HEK293 (cell line): ENCODE measurements around the gene CENATAC.

ENCODE experiments used
- CTCF ChIA-PET: fragments of 350-600 bp; formaldehyde crosslinking; extraction: SDS; loops from one replicate; lab custom pipeline; 2021; ENCODE audit warnings: antibody characterized with exemption; lab: Yijun Ruan, JAX
- POLR2A ChIA-PET: fragments of 300-600 bp; formaldehyde crosslinking; extraction: SDS; loops from one replicate; lab custom pipeline; 2020; ENCODE audit warnings: antibody characterized with exemption, inconsistent platforms; lab: Yijun Ruan, JAX
- H3K27ac ChIP-seq: fragments of 200-500 bp; sonication (Bioruptor generic); 2 replicates; pipeline ENCODE4 v1.5.1; 2014; ENCODE audit warnings: low read depth, low read length, control low read depth, inconsistent platforms; ENCODE audit errors: extremely low read depth
- H3K36me3 ChIP-seq, 2 experiments: fragments of 200-500 bp in 1 of 2; sonication (Bioruptor generic) in 1 of 2; 1 replicate in 1 of 2; 2 replicates in 1 of 2; pipeline ENCODE4 v1.5.1; 2014 to 2017; ENCODE audit warnings: inconsistent platforms in 2 of 2, low read length in 2 of 2; ENCODE audit not compliant: control insufficient read depth in 2 of 2, insufficient read depth in 1 of 2
- H3K4me1 ChIP-seq: fragments of 200-500 bp; sonication (Bioruptor generic); 2 replicates; pipeline ENCODE4 v1.5.1; 2014; ENCODE audit warnings: mild to moderate bottlenecking, low read length, inconsistent platforms; ENCODE audit not compliant: control insufficient read depth, insufficient read depth
- H3K4me3 ChIP-seq: 2 replicates; pipeline ENCODE4 v1.5.1; 2011; ENCODE audit warnings: low read depth, mild to moderate bottlenecking, control low read depth, low read length, moderate library complexity
- H3K9me3 ChIP-seq: fragments of 200-500 bp; sonication (Bioruptor generic); 2 replicates; pipeline ENCODE4 v1.5.1; 2014; ENCODE audit warnings: low read depth, low read length, inconsistent platforms; ENCODE audit not compliant: control insufficient read depth, insufficient read depth
- BCL11A ChIP-seq: fragments of 450-650 bp; formaldehyde crosslinking; IDR thresholded peaks from 2 replicates; pipeline ENCODE4 v1.5.1; 2016; ENCODE audit warnings: low read depth, missing biosample characterization, missing genetic modification characterization
- PATZ1 ChIP-seq: fragments of 450-650 bp; formaldehyde crosslinking; IDR thresholded peaks from 2 replicates; pipeline ENCODE4 v1.5.1; 2016; ENCODE audit warnings: missing biosample characterization, missing genetic modification characterization
- YY2 ChIP-seq: fragments of 450-650 bp; formaldehyde crosslinking; IDR thresholded peaks from 2 replicates; pipeline ENCODE4 v1.5.1; 2016; ENCODE audit warnings: missing biosample characterization, missing genetic modification characterization
- ZBTB21 ChIP-seq: fragments of 450-650 bp; formaldehyde crosslinking; IDR thresholded peaks from 2 replicates; pipeline ENCODE4 v1.5.1; 2017; ENCODE audit warnings: missing biosample characterization, missing genetic modification characterization
- ZBTB49 ChIP-seq: fragments of 450-650 bp; formaldehyde crosslinking; IDR thresholded peaks from 2 replicates; pipeline ENCODE4 v1.5.1; 2016; ENCODE audit warnings: missing biosample characterization, missing genetic modification characterization, low read depth
- ZNF23 ChIP-seq: fragments of 450-650 bp; formaldehyde crosslinking; IDR thresholded peaks from 2 replicates; pipeline ENCODE4 v1.5.1; 2016; ENCODE audit warnings: missing biosample characterization, missing genetic modification characterization, borderline replicate concordance
- ZNF266 ChIP-seq: fragments of 450-650 bp; formaldehyde crosslinking; IDR thresholded peaks from 2 replicates; pipeline ENCODE4 v1.5.1; 2016; ENCODE audit warnings: missing biosample characterization, missing genetic modification characterization, low read depth
- ZNF274 ChIP-seq, 2 experiments: fragments of 200-500 bp in 1 of 2; fragments of 450-650 bp in 1 of 2; sonication (Bioruptor generic) in 1 of 2; formaldehyde crosslinking in 1 of 2; IDR thresholded peaks; 2 replicates each; pipeline versions ENCODE4 v1.5.1 to v1.6.1; 2014 to 2016; ENCODE audit warnings: borderline replicate concordance in 1 of 2, inconsistent platforms in 1 of 2, low read length in 1 of 2, missing biosample characterization in 1 of 2, missing genetic modification characterization in 1 of 2
- ZNF561 ChIP-seq: fragments of 450-650 bp; IDR thresholded peaks from 2 replicates; pipeline ENCODE4 v1.5.1; 2018; ENCODE audit warnings: missing biosample characterization, missing genetic modification characterization, borderline replicate concordance
- ZNF629 ChIP-seq: fragments of 450-650 bp; formaldehyde crosslinking; IDR thresholded peaks from 2 replicates; pipeline ENCODE4 v1.5.1; 2017; ENCODE audit warnings: missing biosample characterization, missing genetic modification characterization
- ZNF654 ChIP-seq: fragments of 450-650 bp; formaldehyde crosslinking; IDR thresholded peaks from 2 replicates; pipeline ENCODE4 v1.5.1; 2016; ENCODE audit warnings: low read depth, missing biosample characterization, missing genetic modification characterization
- TF ChIP-seq, protein P1 (sequence below): fragments of 450-650 bp; formaldehyde crosslinking; IDR thresholded peaks from 2 replicates; pipeline ENCODE4 v1.5.1; 2016; ENCODE audit warnings: missing biosample characterization, missing genetic modification characterization
- TF ChIP-seq, protein P2 (sequence below): fragments of 450-650 bp; formaldehyde crosslinking; IDR thresholded peaks from 2 replicates; pipeline ENCODE4 v1.5.1; 2016; ENCODE audit warnings: missing biosample characterization, missing genetic modification characterization, borderline replicate concordance

CENATAC gene

GRCh38 chr11:119062779-119063178 is 64.8 kb downstream of the CENATAC start (continued):
- TF ChIP-seq ZNF266 (tag by site-specific recombination) (no peak), ZNF274 (IDR thresholded peaks at IDR 0.05; ENCODE audit: low read length) (no peak), ZNF274 (tag by site-specific recombination; IDR thresholded peaks at IDR 0.05; ENCODE audit: borderline replicate concordance) (no peak), ZNF23 (no peak), YY2 (tag by site-specific recombination) (no peak), PATZ1 (tag by site-specific recombination) (no peak), ZNF629 (tag by site-specific recombination) (no peak), ZBTB21 (tag by site-specific recombination) (no peak), ZBTB49 (no peak)

DNA sequence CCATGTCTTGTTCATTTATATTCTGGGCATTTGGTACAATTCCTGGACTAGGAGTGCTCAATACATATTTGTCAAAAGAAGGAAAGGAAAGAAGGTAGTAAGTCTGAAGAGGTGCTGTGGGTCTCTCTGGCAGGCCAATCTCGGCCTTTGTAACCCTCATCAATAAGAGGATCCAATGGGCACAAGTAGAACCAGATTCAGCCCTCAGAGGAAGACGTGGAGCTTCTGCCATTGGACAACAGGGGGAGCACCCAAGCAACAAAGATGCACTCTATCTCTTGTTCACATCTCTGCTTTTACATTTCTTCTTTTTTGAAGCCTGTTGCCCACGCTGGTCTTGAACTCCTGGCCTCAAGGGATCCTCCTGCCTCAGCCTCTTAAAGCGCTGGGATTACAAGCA is 67.4 kb downstream of the CENATAC start:
- ChIA-PET CTCF (interaction anchor here (0.6 to 1.0 kb wide), 4 partner anchors 20 to 273 kb away, joined by 3 to 5 read pairs (median 4); partner anchors contain the start of gene HMBS), POLR2A (no interaction called here)
- TF ChIP-seq ZNF654 (tag by site-specific recombination) (peak; percentile 23; the same call in 1 of the 2 replicates), ZNF561 (tag by site-specific recombination) (no peak), BCL11A (tag by site-specific recombination) (no peak)
- TF ChIP-seq, protein P1, sequence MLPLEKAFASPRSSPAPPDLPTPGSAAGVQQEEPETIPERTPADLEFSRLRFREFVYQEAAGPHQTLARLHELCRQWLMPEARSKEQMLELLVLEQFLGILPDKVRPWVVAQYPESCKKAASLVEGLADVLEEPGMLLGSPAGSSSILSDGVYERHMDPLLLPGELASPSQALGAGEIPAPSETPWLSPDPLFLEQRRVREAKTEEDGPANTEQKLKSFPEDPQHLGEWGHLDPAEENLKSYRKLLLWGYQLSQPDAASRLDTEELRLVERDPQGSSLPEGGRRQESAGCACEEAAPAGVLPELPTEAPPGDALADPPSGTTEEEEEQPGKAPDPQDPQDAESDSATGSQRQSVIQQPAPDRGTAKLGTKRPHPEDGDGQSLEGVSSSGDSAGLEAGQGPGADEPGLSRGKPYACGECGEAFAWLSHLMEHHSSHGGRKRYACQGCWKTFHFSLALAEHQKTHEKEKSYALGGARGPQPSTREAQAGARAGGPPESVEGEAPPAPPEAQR: no peak
- TF ChIP-seq, protein P2, sequence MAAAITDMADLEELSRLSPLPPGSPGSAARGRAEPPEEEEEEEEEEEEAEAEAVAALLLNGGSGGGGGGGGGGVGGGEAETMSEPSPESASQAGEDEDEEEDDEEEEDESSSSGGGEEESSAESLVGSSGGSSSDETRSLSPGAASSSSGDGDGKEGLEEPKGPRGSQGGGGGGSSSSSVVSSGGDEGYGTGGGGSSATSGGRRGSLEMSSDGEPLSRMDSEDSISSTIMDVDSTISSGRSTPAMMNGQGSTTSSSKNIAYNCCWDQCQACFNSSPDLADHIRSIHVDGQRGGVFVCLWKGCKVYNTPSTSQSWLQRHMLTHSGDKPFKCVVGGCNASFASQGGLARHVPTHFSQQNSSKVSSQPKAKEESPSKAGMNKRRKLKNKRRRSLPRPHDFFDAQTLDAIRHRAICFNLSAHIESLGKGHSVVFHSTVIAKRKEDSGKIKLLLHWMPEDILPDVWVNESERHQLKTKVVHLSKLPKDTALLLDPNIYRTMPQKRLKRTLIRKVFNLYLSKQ (tag by site-specific recombination): no peak
- TF ChIP-seq, all 188 proteins: peak for 1

More for the DNA sequence above, 67.4 kb downstream of the CENATAC start:
- Histone ChIP-seq H3K27ac (no peak overlapping the region), H3K4me1 (no peaks in the 10 kb centered on the region), H3K36me3 (peaks cover 0 to 10% of the 10 kb centered on the region in 2 experiments; a peak in 1 of 3 replicates), H3K4me3 (no peak overlapping the region), H3K9me3 (no peaks in the 10 kb centered on the region)
